Fibroblast of lung (primary cell): Measurements from ENCODE around the gene BICRA. TPM values are rescaled to one million over a fixed set of nuclear protein-coding genes. Genes with fewer than 3 reads are reported as not detected.

Experiments used
- DNase-seq, 2 donors: peaks; one replicate each; pipeline versions ENCODE4 v3.0.0 to v3.0.0-alpha.2; 2010; ENCODE audit warnings: low read depth in 2 of 2
- H2AFZ ChIP-seq: 2 replicates; pipeline ENCODE4 v1.5.1; 2012; ENCODE audit warnings: low read length, control low read depth, inconsistent platforms
- H3K27ac ChIP-seq: 2 replicates; pipeline ENCODE4 v1.5.1; 2011; ENCODE audit warnings: low read length, control low read depth; ENCODE audit not compliant: insufficient read depth
- H3K27me3 ChIP-seq: 2 replicates; pipeline ENCODE4 v1.5.1; 2011; ENCODE audit warnings: mild to moderate bottlenecking, low read length; ENCODE audit not compliant: control insufficient read depth, insufficient read depth
- H3K36me3 ChIP-seq: 2 replicates; pipeline ENCODE4 v1.5.1; 2011; ENCODE audit warnings: low read length; ENCODE audit not compliant: control insufficient read depth, insufficient read depth
- H3K4me1 ChIP-seq: 2 replicates; pipeline ENCODE4 v1.5.1; 2011; ENCODE audit warnings: low read length; ENCODE audit not compliant: control insufficient read depth, insufficient read depth; ENCODE audit errors: extremely low read depth
- H3K4me2 ChIP-seq: 2 replicates; pipeline ENCODE4 v1.5.1; 2011; ENCODE audit warnings: low read length, control low read depth; ENCODE audit not compliant: insufficient read depth; ENCODE audit errors: extremely low read depth
- H3K4me3 ChIP-seq, 4 experiments: fragments of 200-600 bp in 1 of 4; sonication (generic) in 1 of 4; replicated peaks in 1 of 4; 2 replicates each; pipeline ENCODE4 v1.5.1; 2011 to 2016; ENCODE audit warnings: low read length in 4 of 4, low read depth in 3 of 4, mild to moderate bottlenecking in 3 of 4, control low read depth in 2 of 4, inconsistent platforms in 1 of 4, mixed read lengths in 1 of 4; ENCODE audit not compliant: insufficient read depth in 1 of 4; ENCODE audit errors: control extremely low read depth in 1 of 4
- H3K79me2 ChIP-seq: 2 replicates; pipeline ENCODE4 v1.5.1; 2012; ENCODE audit warnings: mild to moderate bottlenecking, low read length, inconsistent platforms; ENCODE audit not compliant: control insufficient read depth, insufficient read depth
- H3K9ac ChIP-seq: 2 replicates; pipeline ENCODE4 v1.5.1; 2011; ENCODE audit warnings: mild to moderate bottlenecking, low read length, control low read depth; ENCODE audit not compliant: insufficient read depth
- H3K9me3 ChIP-seq: 2 replicates; pipeline ENCODE4 v1.5.1; 2012; ENCODE audit warnings: low read depth, low read length; ENCODE audit not compliant: control insufficient read depth, insufficient read depth
- H4K20me1 ChIP-seq: 2 replicates; pipeline ENCODE4 v1.5.1; 2011; ENCODE audit warnings: low read length; ENCODE audit not compliant: control insufficient read depth, insufficient read depth; ENCODE audit errors: extremely low read depth
- EZH2 ChIP-seq: IDR thresholded peaks from 2 replicates; pipeline ENCODE4 v1.5.1; 2012; ENCODE audit warnings: low read length, control low read depth, mild to moderate bottlenecking; ENCODE audit errors: missing control alignments
- polyA plus RNA-seq, 2 donors: library from polyadenylated mRNA; depleted of rRNA in 1 of 2; stranded (reverse) in 1 of 2; unstranded in 1 of 2; fragments of >200 nt; gene quantifications; 2 replicates each; pipeline ENCODE4 v1.2.1, GENCODE V29; 2011 to 2012; ENCODE audit warnings: missing spikeins in 1 of 2
- total RNA-seq: library from RNA; depleted of rRNA; stranded (reverse); fragments of >200 nt; gene quantifications from 2 replicates; pipeline ENCODE4 v1.2.1, GENCODE V29; 2014
- TF ChIP-seq, protein P1 (sequence below), 2 donors: IDR thresholded peaks in 1 of 2; conservative IDR thresholded peaks in 1 of 2; 1 replicate in 1 of 2; 2 replicates in 1 of 2; pipeline ENCODE4 v1.5.1; 2011 to 2012; ENCODE audit warnings: low read length in 2 of 2, control low read depth in 1 of 2, inconsistent platforms in 1 of 2, low read depth in 1 of 2, mild to moderate bottlenecking in 1 of 2

BICRA gene
- total and polyA plus RNA-seq, 2 donors (not counting 1 experiment from before 2014, with no cell fraction given), result 0.44 to 3.8 TPM

DNA sequence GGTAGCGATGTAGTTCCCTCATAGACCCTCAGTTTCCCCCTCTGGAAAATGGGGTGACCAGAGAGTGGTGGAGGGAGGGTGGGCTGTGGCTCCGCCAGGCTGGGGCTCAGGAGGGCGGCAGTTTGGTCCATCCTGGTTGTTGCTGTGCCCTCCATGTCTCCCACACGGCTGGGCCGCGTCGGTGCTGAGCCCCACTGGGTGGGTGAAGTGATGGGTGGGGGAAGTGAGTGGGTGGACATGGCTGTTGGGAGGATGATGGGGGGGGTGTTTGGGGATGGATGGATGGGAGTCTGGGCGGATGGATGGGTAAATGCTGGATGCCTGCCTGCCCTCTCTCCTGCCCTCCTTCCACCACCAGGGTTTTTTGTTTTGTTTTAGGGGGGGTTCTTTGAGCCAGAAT, 87.7 kb downstream of the BICRA start:
- no peak overlapping the region for H3K4me2 ChIP-seq
- H4K20me1 ChIP-seq, result no peaks in the 10 kb centered on the region
- TF ChIP-seq EZH2, result no peak
- TF ChIP-seq, protein P1, sequence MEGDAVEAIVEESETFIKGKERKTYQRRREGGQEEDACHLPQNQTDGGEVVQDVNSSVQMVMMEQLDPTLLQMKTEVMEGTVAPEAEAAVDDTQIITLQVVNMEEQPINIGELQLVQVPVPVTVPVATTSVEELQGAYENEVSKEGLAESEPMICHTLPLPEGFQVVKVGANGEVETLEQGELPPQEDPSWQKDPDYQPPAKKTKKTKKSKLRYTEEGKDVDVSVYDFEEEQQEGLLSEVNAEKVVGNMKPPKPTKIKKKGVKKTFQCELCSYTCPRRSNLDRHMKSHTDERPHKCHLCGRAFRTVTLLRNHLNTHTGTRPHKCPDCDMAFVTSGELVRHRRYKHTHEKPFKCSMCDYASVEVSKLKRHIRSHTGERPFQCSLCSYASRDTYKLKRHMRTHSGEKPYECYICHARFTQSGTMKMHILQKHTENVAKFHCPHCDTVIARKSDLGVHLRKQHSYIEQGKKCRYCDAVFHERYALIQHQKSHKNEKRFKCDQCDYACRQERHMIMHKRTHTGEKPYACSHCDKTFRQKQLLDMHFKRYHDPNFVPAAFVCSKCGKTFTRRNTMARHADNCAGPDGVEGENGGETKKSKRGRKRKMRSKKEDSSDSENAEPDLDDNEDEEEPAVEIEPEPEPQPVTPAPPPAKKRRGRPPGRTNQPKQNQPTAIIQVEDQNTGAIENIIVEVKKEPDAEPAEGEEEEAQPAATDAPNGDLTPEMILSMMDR (conservative IDR thresholded peaks at IDR 0.05 in 1 of 2, IDR thresholded peaks at IDR 0.05 in 1 of 2; ENCODE audit: low read depth in 1 of 2, low read length in 2 of 2), result no peak
- no peaks in the 10 kb centered on the region for H3K79me2 ChIP-seq
- no peak overlapping the region for H3K4me3 ChIP-seq
- no peak overlapping the region for H3K9ac ChIP-seq
- no peaks in the 10 kb centered on the region for H3K9me3 ChIP-seq
- peaks cover 18% of the 10 kb centered on the region for H3K36me3 ChIP-seq
- H3K27me3 ChIP-seq, result no peaks in the 10 kb centered on the region
- DNase-seq, result no peak
- no peaks in the 10 kb centered on the region for H3K4me1 ChIP-seq
- no peak overlapping the region for H3K27ac ChIP-seq
- H2AFZ ChIP-seq, result no peak overlapping the region

DNA sequence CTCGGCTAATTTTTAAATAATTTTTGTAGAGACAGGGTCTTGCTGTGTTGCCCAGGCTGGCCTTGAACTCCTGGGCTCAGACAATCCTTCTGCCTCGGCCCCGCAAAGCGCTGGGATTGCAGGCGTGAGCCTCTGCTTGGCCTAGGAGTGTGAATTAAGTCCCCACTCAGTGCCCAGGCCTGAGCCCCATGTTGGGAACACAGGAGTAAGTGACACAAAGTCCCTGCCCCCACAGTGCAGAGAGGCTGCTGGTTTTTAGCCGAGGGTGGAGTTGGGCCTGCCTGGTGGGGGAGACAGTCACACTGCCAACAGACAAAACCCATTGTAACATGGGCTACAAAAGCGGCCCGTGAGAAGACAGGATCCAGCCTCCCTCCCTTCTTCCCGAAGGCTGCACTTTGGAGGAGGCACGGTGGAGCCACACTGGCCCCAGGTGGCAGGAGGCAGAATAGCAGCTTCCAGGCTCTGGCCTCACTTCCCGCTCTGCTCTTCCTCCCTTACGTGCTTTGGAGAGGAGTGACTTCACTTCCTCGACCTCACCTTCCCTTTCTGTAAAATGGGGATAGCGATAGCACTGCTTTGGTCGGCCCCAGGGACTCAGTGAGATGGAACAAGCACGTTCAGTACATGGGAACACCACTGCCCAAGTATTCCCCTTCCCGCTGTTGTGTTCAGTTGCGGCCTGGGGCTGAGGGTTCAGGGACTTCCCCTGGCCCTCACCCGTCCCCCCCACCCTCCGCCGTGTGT, 89.1 kb downstream of the BICRA start:
- H3K27me3 ChIP-seq, result no peaks in the 10 kb centered on the region
- TF ChIP-seq, protein P1 (conservative IDR thresholded peaks at IDR 0.05 in 1 of 2, IDR thresholded peaks at IDR 0.05 in 1 of 2; ENCODE audit: low read depth in 1 of 2, low read length in 2 of 2), result peak; percentile 99
- no peak for TF ChIP-seq EZH2
- H3K79me2 ChIP-seq, result no peaks in the 10 kb centered on the region
- H3K27ac ChIP-seq, result peak overlapping the region; percentile 32
- H3K4me2 ChIP-seq, result no peak overlapping the region
- DNase-seq, result peak; percentile 66 to 83
- H3K4me3 ChIP-seq, result no peak overlapping the region
- H3K36me3 ChIP-seq, result peaks cover 22% of the 10 kb centered on the region
- no peak overlapping the region for H3K9ac ChIP-seq
- no peaks in the 10 kb centered on the region for H4K20me1 ChIP-seq
- H3K9me3 ChIP-seq, result no peaks in the 10 kb centered on the region
- H3K4me1 ChIP-seq, result no peaks in the 10 kb centered on the region
- H2AFZ ChIP-seq, result no peak overlapping the region

DNA sequence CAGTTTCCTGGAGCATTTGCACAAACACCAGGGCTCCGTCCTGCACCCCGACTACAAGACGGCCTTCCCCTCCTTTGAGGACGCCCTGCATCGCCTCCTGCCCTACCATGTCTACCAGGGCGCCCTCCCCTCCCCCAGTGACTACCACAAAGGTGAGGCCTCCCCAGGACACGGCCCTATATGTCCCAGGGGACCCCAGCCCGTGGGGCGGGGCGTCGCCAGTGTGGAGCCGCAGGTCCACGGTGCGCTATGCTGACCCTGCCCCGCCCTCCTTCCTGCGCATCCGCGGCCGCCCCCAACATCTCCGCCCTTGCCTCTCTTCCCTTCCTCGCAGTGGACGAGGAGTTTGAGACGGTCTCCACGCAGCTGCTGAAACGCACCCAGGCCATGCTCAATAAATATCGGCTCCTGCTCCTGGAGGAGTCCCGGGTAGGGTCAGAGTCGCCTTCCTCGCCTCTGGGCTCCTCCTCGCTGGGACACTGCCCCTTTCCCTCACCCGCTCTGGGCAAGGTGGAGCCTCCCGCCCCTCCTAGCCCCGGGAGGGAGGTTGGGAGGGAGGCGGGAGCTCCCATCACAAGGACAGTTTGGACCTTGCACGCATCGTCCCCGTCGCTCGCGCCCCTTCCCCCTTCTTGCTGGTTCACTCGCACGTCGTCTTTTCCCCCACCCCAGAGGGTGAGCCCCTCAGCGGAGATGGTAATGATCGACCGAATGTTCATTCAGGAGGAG, 89.9 kb downstream of the BICRA start:
- Histone ChIP-seq H3K4me2 (no peak overlapping the region), H3K79me2 (no peaks in the 10 kb centered on the region), H2AFZ (no peak overlapping the region), H3K4me1 (no peaks in the 10 kb centered on the region), H3K9ac (no peak overlapping the region), H3K4me3 (no peak overlapping the region), H3K27me3 (no peaks in the 10 kb centered on the region), H3K9me3 (no peaks in the 10 kb centered on the region), H4K20me1 (no peaks in the 10 kb centered on the region), H3K36me3 (peaks cover 20% of the 10 kb centered on the region), H3K27ac (no peak overlapping the region)
- DNase-seq, result no peak
- no peak for TF ChIP-seq EZH2
- TF ChIP-seq, protein P1 (conservative IDR thresholded peaks at IDR 0.05 in 1 of 2, IDR thresholded peaks at IDR 0.05 in 1 of 2; ENCODE audit: low read depth in 1 of 2, low read length in 2 of 2), result no peak
